WTC11 (cell line): ENCODE measurements around the gene MYBPC2. TPM values are rescaled to one million over a fixed set of nuclear protein-coding genes. Genes with fewer than 3 reads are reported as not detected.

Experiments
- total RNA-seq: library from RNA; stranded (reverse); gene quantifications from 3 replicates; pipeline ENCODE4 v1.2.3, GENCODE V29; 2021

MYBPC2 gene
- total RNA-seq, 1 experiment from 2014 or later, result 2.6 TPM

Other genes with a start within 250 kb of the MYBPC2 start
- 25.8 to 33.5 TPM (median 31.2 TPM) in 3 replicates for gene MYH14, start 229.3 kb upstream of the MYBPC2 start, total RNA-seq
- 8.5 to 10.1 TPM (median 10.0 TPM) in 3 replicates for gene KCNC3, start 103.5 kb upstream of the MYBPC2 start, total RNA-seq
- 2.4 to 3.1 TPM (median 2.7 TPM) in 3 replicates for gene NAPSA, start 67.3 kb upstream of the MYBPC2 start, total RNA-seq
- gene NR1H2, start 56.4 kb upstream of the MYBPC2 start, total RNA-seq, result 40.5 to 45.8 TPM (median 41.0 TPM) in 3 replicates
- gene POLD1, start 48.5 kb upstream of the MYBPC2 start, total RNA-seq, result 163 to 179 TPM (median 178 TPM) in 3 replicates
- 3.1 to 4.7 TPM (median 3.7 TPM) in 3 replicates for gene SPIB, start 14.0 kb upstream of the MYBPC2 start, total RNA-seq
- gene EMC10, start 43.6 kb downstream of the MYBPC2 start, total RNA-seq, result 114 to 120 TPM (median 114 TPM) in 3 replicates
- 8.2 to 17.1 TPM (median 15.3 TPM) in 3 replicates for gene GARIN5A, start 44.0 kb downstream of the MYBPC2 start, total RNA-seq
- 4.0 to 4.3 TPM (median 4.0 TPM) in 3 replicates for gene JOSD2, start 78.3 kb downstream of the MYBPC2 start, total RNA-seq
- not detected in 3 replicates for gene ASPDH, start 81.0 kb downstream of the MYBPC2 start, total RNA-seq
- 10.0 to 11.0 TPM (median 10.9 TPM) in 3 replicates for gene LRRC4B, start 135.5 kb downstream of the MYBPC2 start, total RNA-seq
- 14.6 to 21.7 TPM (median 20.1 TPM) in 3 replicates for gene SYT3, start 207.0 kb downstream of the MYBPC2 start, total RNA-seq
- gene C19orf81, start 216.6 kb downstream of the MYBPC2 start, total RNA-seq, result 22.4 to 24.5 TPM (median 22.9 TPM) in 3 replicates